ENCODE data around the gene NHLRC4. TPM values are rescaled to one million over a fixed set of nuclear protein-coding genes. Genes with fewer than 3 reads are reported as not detected.

Gene NHLRC4
- polyA plus RNA-seq, 1 donor (not counting 4 experiments of a cell fraction or from before 2014, with no cell fraction given), result 0.10 TPM

GRCh38 chr16:519425-519824 lies 47.4 kb upstream of the NHLRC4 start:
- no peaks in the 10 kb centered on the region for H3K27me3 ChIP-seq (ENCODE audit: control insufficient read depth, extremely low read depth, insufficient read depth, low read length)
- no peaks in the 10 kb centered on the region for H3K9me3 ChIP-seq (ENCODE audit: control insufficient read depth, low read depth, low read length)
- peaks cover 5% of the 10 kb centered on the region for H4K20me1 ChIP-seq (ENCODE audit: control insufficient read depth, extremely low read depth, insufficient read depth, low read length)
- no peak overlapping the region for H3K4me2 ChIP-seq (ENCODE audit: control insufficient read depth, extremely low read depth, insufficient read depth, low read depth, low read length)
- no peak for FAIRE-seq
- no peak overlapping the region for H2AFZ ChIP-seq (ENCODE audit: control insufficient read depth, low read length)
- dilution Hi-C loops (cut with MboI; ENCODE audit: extremely low pct_ligation_motif_present, low sequenced_read_pairs), result no loop called here
- DNase-seq (ENCODE audit: low read depth, low spot score), result no peak
- H3K9ac ChIP-seq (ENCODE audit: control insufficient read depth, extremely low read depth, insufficient read depth, low read length), result no peak overlapping the region
- TF ChIP-seq CTCF (optimal IDR thresholded peaks at IDR 0.05 in 1 of 3, IDR thresholded peaks at IDR 0.05 in 1 of 3, conservative IDR thresholded peaks at IDR 0.05 in 1 of 3; ENCODE audit: extremely low read depth in 1 of 3, insufficient read depth in 2 of 3, low read length in 3 of 3) (no peak), EZH2 (IDR thresholded peaks at IDR 0.05; ENCODE audit: low read length) (no peak)
- H3K4me1 ChIP-seq (ENCODE audit: control insufficient read depth, extremely low read depth, insufficient read depth, low read length), result peaks cover 9% of the 10 kb centered on the region
- H3K9me1 ChIP-seq (ENCODE audit: control insufficient read depth, extremely low read depth, insufficient read depth, low read length), result no peaks in the 10 kb centered on the region
- H3K4me3 ChIP-seq (ENCODE audit: control insufficient read depth in 2 of 3, extremely low read depth in 1 of 3, insufficient read depth in 2 of 3, low read depth in 1 of 3, low read length in 3 of 3), result no peak overlapping the region
- H3K79me2 ChIP-seq (ENCODE audit: control insufficient read depth, insufficient read depth, low read length), result peaks cover 5% of the 10 kb centered on the region
- H3K36me3 ChIP-seq (ENCODE audit: control insufficient read depth in 2 of 2, extremely low read depth in 1 of 2, insufficient read depth in 2 of 2, low read length in 2 of 2), result peaks cover 7 to 18% of the 10 kb centered on the region in 2 experiments
- no peak overlapping the region for H3K27ac ChIP-seq (ENCODE audit: control insufficient read depth, insufficient read depth, low read length)

DNA sequence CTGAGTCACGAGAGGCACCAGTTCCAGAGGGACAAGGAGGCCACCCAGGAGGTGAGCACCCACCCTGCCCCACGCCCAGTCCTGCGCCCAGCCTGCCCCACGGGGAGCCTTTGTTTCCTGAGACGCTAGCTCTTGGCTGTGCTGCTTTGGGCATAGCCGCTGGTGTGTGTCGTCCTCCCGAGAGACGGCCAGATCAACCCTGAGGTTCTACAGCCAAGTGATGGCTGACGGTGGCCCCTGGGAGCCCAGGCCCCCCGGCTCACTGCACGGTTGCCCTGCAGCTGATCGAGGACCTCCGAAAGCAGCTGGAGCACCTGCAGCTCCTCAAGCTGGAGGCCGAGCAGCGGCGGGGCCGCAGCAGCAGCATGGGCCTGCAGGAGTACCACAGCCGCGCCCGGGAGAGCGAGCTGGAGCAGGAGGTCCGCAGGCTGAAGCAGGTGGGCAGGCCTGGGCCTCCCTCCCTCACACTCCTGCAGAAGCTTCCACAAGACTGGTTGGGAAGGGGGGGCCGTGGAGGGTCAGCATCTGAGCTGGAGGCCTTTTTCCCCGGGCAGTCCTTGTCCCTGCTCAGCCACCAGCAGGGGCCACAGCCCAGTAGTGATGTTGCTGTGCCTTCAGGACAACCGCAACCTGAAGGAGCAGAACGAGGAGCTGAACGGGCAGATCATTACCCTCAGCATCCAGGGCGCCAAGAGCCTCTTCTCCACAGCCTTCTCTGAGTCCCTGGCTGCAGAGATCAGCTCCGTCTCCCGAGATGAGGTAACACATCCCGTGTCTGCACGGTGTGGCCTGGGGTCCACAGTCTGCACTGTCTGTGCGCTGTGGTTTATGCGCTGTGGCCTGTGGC lies 46.7 kb upstream of the NHLRC4 start:
- no peak overlapping the region for H3K4me2 ChIP-seq (ENCODE audit: control insufficient read depth, extremely low read depth, insufficient read depth, low read depth, low read length)
- H3K4me3 ChIP-seq (ENCODE audit: control insufficient read depth in 2 of 3, extremely low read depth in 1 of 3, insufficient read depth in 2 of 3, low read depth in 1 of 3, low read length in 3 of 3), result no peak overlapping the region
- FAIRE-seq (no peak), DNase-seq (ENCODE audit: low read depth, low spot score) (no peak)
- peaks cover 7 to 18% of the 10 kb centered on the region in 2 experiments for H3K36me3 ChIP-seq (ENCODE audit: control insufficient read depth in 2 of 2, extremely low read depth in 1 of 2, insufficient read depth in 2 of 2, low read length in 2 of 2)
- dilution Hi-C loops (cut with MboI; ENCODE audit: extremely low pct_ligation_motif_present, low sequenced_read_pairs), result no loop called here
- H3K9ac ChIP-seq (ENCODE audit: control insufficient read depth, extremely low read depth, insufficient read depth, low read length), result no peak overlapping the region
- H2AFZ ChIP-seq (ENCODE audit: control insufficient read depth, low read length), result no peak overlapping the region
- peaks cover 7% of the 10 kb centered on the region for H4K20me1 ChIP-seq (ENCODE audit: control insufficient read depth, extremely low read depth, insufficient read depth, low read length)
- TF ChIP-seq CTCF (optimal IDR thresholded peaks at IDR 0.05 in 1 of 3, IDR thresholded peaks at IDR 0.05 in 1 of 3, conservative IDR thresholded peaks at IDR 0.05 in 1 of 3; ENCODE audit: extremely low read depth in 1 of 3, insufficient read depth in 2 of 3, low read length in 3 of 3) (no peak), EZH2 (IDR thresholded peaks at IDR 0.05; ENCODE audit: low read length) (no peak)
- H3K27me3 ChIP-seq (ENCODE audit: control insufficient read depth, extremely low read depth, insufficient read depth, low read length), result no peaks in the 10 kb centered on the region
- H3K79me2 ChIP-seq (ENCODE audit: control insufficient read depth, insufficient read depth, low read length), result peaks cover 8% of the 10 kb centered on the region
- H3K9me3 ChIP-seq (ENCODE audit: control insufficient read depth, low read depth, low read length), result no peaks in the 10 kb centered on the region
- no peak overlapping the region for H3K27ac ChIP-seq (ENCODE audit: control insufficient read depth, insufficient read depth, low read length)
- H3K9me1 ChIP-seq (ENCODE audit: control insufficient read depth, extremely low read depth, insufficient read depth, low read length), result peaks cover 1% of the 10 kb centered on the region
- H3K4me1 ChIP-seq (ENCODE audit: control insufficient read depth, extremely low read depth, insufficient read depth, low read length), result peaks cover 14% of the 10 kb centered on the region
